Neural cell (in vitro differentiated cells): ENCODE data around the gene CXCR5. TPM values are rescaled to one million over a fixed set of nuclear protein-coding genes. Genes with fewer than 3 reads are reported as not detected.
A peak's percentile ranks its signal among the peaks of the same experiment; 100 is the strongest.

Source experiments
- H2AFZ ChIP-seq: fragments of 200-600, 300-800 bp; sonication (generic), shearing (Covaris generic); 2 replicates; pipeline ENCODE4 v1.6.0; 2014; ENCODE audit warnings: low read depth, mild to moderate bottlenecking, antibody characterized with exemption, low read length, moderate library complexity
- H3F3A ChIP-seq: fragments of 200-600 bp; shearing (Covaris generic); 2 replicates; pipeline ENCODE4 v1.6.1; 2016; ENCODE audit warnings: mild to moderate bottlenecking, moderate library complexity, mixed read lengths, antibody characterized with exemption, low read length; ENCODE audit not compliant: insufficient read depth, poor library complexity, severe bottlenecking
- H3K27ac ChIP-seq: fragments of 200-600, 300-800 bp; sonication (generic), shearing (Covaris generic); 2 replicates; pipeline ENCODE4 v1.5.1; 2014; ENCODE audit warnings: mild to moderate bottlenecking, low read length, moderate library complexity
- H3K27me3 ChIP-seq: fragments of 300-800, 200-600 bp; sonication (generic), shearing (Covaris generic); 2 replicates; pipeline ENCODE4 v1.6.0; 2014; ENCODE audit warnings: mild to moderate bottlenecking, low read depth, low read length, moderate library complexity; ENCODE audit not compliant: insufficient read depth
- H3K36me3 ChIP-seq: fragments of 300-800, 200-600 bp; sonication (generic), shearing (Covaris generic); 2 replicates; pipeline ENCODE4 v1.5.1; 2014; ENCODE audit warnings: mild to moderate bottlenecking, antibody characterized with exemption, low read length, moderate library complexity; ENCODE audit not compliant: insufficient read depth
- H3K4me2 ChIP-seq: fragments of 300-800, 200-600 bp; sonication (generic), shearing (Covaris generic); 2 replicates; pipeline ENCODE4 v1.6.0; 2014; ENCODE audit warnings: mild to moderate bottlenecking, low read length
- H3K4me3 ChIP-seq: fragments of 300-800, 200-600 bp; sonication (generic), shearing (Covaris generic); 2 replicates; pipeline ENCODE4 v1.5.1; 2014; ENCODE audit warnings: mild to moderate bottlenecking, low read length, moderate library complexity
- H3K79me2 ChIP-seq: fragments of 200-600 bp; shearing (Covaris generic); replicated peaks from 2 replicates; pipeline ENCODE4 v1.6.0; 2014; ENCODE audit warnings: mild to moderate bottlenecking, low read length, moderate library complexity; ENCODE audit not compliant: insufficient read depth
- H3K9ac ChIP-seq: fragments of 300-800, 200-600 bp; sonication (generic), shearing (Covaris generic); 2 replicates; pipeline ENCODE4 v1.6.1; 2016; ENCODE audit warnings: mild to moderate bottlenecking, low read length, mixed read lengths
- H3K9me2 ChIP-seq: fragments of 200-600 bp; shearing (Covaris generic); 2 replicates; pipeline ENCODE4 v1.6.1; 2016; ENCODE audit warnings: mild to moderate bottlenecking, low read length, mixed read lengths; ENCODE audit not compliant: insufficient read depth
- H3K9me3 ChIP-seq: fragments of 200-600, 300-800 bp; sonication (generic), shearing (Covaris generic); 2 replicates; pipeline ENCODE4 v1.6.1; 2016; ENCODE audit warnings: mild to moderate bottlenecking, mixed run types, low read length, moderate library complexity, mixed read lengths
- H4K20me1 ChIP-seq: fragments of 200-600 bp; shearing (Covaris generic); 2 replicates; pipeline ENCODE4 v1.6.1; 2016; ENCODE audit warnings: mild to moderate bottlenecking, mixed run types; ENCODE audit not compliant: insufficient read depth
- CTCF ChIP-seq: fragments of 450-650 bp; IDR thresholded peaks from 2 replicates; pipeline ENCODE4 v1.5.1; 2014; ENCODE audit warnings: antibody characterized with exemption, mild to moderate bottlenecking, moderate library complexity; ENCODE audit not compliant: poor library complexity, severe bottlenecking
- EP300 ChIP-seq: fragments of 450-650 bp; conservative IDR thresholded peaks from 2 replicates; pipeline ENCODE4 v1.6.1; 2014; ENCODE audit warnings: antibody characterized with exemption, mild to moderate bottlenecking, moderate library complexity; ENCODE audit not compliant: poor library complexity, severe bottlenecking
- EZH2 ChIP-seq: fragments of 200-600, 300-800 bp; shearing (Covaris generic), sonication (generic); IDR thresholded peaks from 2 replicates; pipeline ENCODE4 v1.6.1; 2014; ENCODE audit warnings: antibody characterized with exemption, low read length, borderline replicate concordance, mild to moderate bottlenecking; ENCODE audit not compliant: insufficient read depth, poor library complexity, severe bottlenecking
- MXI1 ChIP-seq: fragments of 450-650 bp; conservative IDR thresholded peaks from 2 replicates; pipeline ENCODE4 v1.6.1; 2014; ENCODE audit warnings: antibody characterized with exemption, mild to moderate bottlenecking; ENCODE audit not compliant: poor library complexity, severe bottlenecking
- POLR2AphosphoS5 ChIP-seq: IDR thresholded peaks from 2 replicates; pipeline ENCODE4 v1.6.1; 2012
- SMC3 ChIP-seq: fragments of 450-650 bp; conservative IDR thresholded peaks from 2 replicates; pipeline ENCODE4 v1.6.1; 2014; ENCODE audit warnings: antibody characterized with exemption, mild to moderate bottlenecking, moderate library complexity; ENCODE audit not compliant: poor library complexity
- polyA plus RNA-seq: library from polyadenylated mRNA; depleted of rRNA; stranded (reverse); fragments of >200 nt; gene quantifications from 2 replicates; pipeline ENCODE4 v1.2.3, GENCODE V29; 2014

CXCR5 gene
- polyA plus RNA-seq, 1 donor from 2014 or later: not detected

- Histone ChIP-seq H3K79me2 (peaks cover 59% of the 10 kb centered on the region), H3K4me2 (peak overlapping the region; percentile 95), H3K4me3 (peak overlapping the region; percentile 100), H3F3A (no peaks in the 10 kb centered on the region), H3K27me3 (no peaks in the 10 kb centered on the region), H3K9ac (peak overlapping the region; percentile 96), H3K27ac (peak overlapping the region; percentile 99), H3K36me3 (no peaks in the 10 kb centered on the region), H3K9me2 (no peaks in the 10 kb centered on the region), H4K20me1 (peaks cover 46% of the 10 kb centered on the region), H3K9me3 (no peaks in the 10 kb centered on the region), H2AFZ (no peak overlapping the region)
- TF ChIP-seq MXI1: peak; percentile 10
- TF ChIP-seq EP300: no peak
- TF ChIP-seq EZH2: no peak
- TF ChIP-seq POLR2AphosphoS5: no peak
Observed at GRCh38 chr11:118923721-118924587, 40.3 kb downstream of the CXCR5 start.

- Histone ChIP-seq H3K79me2 (peaks cover 54% of the 10 kb centered on the region), H2AFZ (peak overlapping the region; percentile 8), H3K27ac (peak overlapping the region; percentile 99)
Observed at GRCh38 chr11:118924591-118925585, 41.2 kb downstream of the CXCR5 start.

More at GRCh38 chr11:118924591-118925585, 41.2 kb downstream of the CXCR5 start:
- Histone ChIP-seq H3K9ac (peak overlapping the region; percentile 96), H3F3A (no peaks in the 10 kb centered on the region), H4K20me1 (peaks cover 45% of the 10 kb centered on the region), H3K4me2 (peak overlapping the region; percentile 95), H3K9me3 (no peaks in the 10 kb centered on the region), H3K4me3 (peak overlapping the region; percentile 100), H3K36me3 (no peaks in the 10 kb centered on the region), H3K27me3 (no peaks in the 10 kb centered on the region), H3K9me2 (no peaks in the 10 kb centered on the region)
- peak; percentile 19 for TF ChIP-seq POLR2AphosphoS5
- peak; percentile 29 for TF ChIP-seq SMC3
- no peak for TF ChIP-seq CTCF
